ENCODE results near the gene FOXP1.
"Not testable (repeated sequence)": the region's sequence is repeated elsewhere in the genome, so short reads cannot be mapped to it uniquely, and the experiment has no call there.

Gene FOXP1

GRCh38 chr3:71016178-71016845, 567.2 kb downstream of the FOXP1 start:
- TF ChIP-seq ESRRG (CRISPR knock-in tag; IDR thresholded peaks at IDR 0.05) (no peak), ZC3H10 (CRISPR knock-in tag; IDR thresholded peaks at IDR 0.05) (no peak), ARNTL (CRISPR knock-in tag; IDR thresholded peaks at IDR 0.05; ENCODE audit: borderline replicate concordance, low read depth) (no peak), BACH2 (CRISPR knock-in tag; IDR thresholded peaks at IDR 0.05; ENCODE audit: borderline replicate concordance) (no peak), ISL1 (CRISPR knock-in tag; IDR thresholded peaks at IDR 0.05) (no peak), POU6F1 (CRISPR knock-in tag; IDR thresholded peaks at IDR 0.05; ENCODE audit: borderline replicate concordance, low read depth) (no peak), SNAI2 (CRISPR knock-in tag; IDR thresholded peaks at IDR 0.05) (no peak), TCF4 (CRISPR knock-in tag; IDR thresholded peaks at IDR 0.05; ENCODE audit: borderline replicate concordance) (no peak), CSRNP3 (CRISPR knock-in tag; IDR thresholded peaks at IDR 0.05) (no peak), CREB5 (CRISPR knock-in tag; IDR thresholded peaks at IDR 0.05; ENCODE audit: low read depth) (no peak), PPARA (CRISPR knock-in tag; IDR thresholded peaks at IDR 0.05; ENCODE audit: borderline replicate concordance) (no peak), OSR1 (CRISPR knock-in tag; IDR thresholded peaks at IDR 0.05) (no peak), TSHZ2 (CRISPR knock-in tag; IDR thresholded peaks at IDR 0.05) (no peak)
- no peak for ATAC-seq

GRCh38 chr3:71014616-71015015, 568.9 kb downstream of the FOXP1 start:
- not testable (repeated sequence) for ATAC-seq

- ATAC-seq = no peak
- TF ChIP-seq GLIS3 (CRISPR knock-in tag; IDR thresholded peaks at IDR 0.05) (no peak), ARNTL (CRISPR knock-in tag; IDR thresholded peaks at IDR 0.05; ENCODE audit: borderline replicate concordance, low read depth) (no peak), RARB (CRISPR knock-in tag; IDR thresholded peaks at IDR 0.05) (no peak), ZFP3 (CRISPR knock-in tag; IDR thresholded peaks at IDR 0.05) (no peak), OSR1 (CRISPR knock-in tag; IDR thresholded peaks at IDR 0.05) (no peak)
These were observed 570.6 kb downstream of the FOXP1 start for GRCh38 chr3:71012971-71013370.

- ATAC-seq = no peak
- TF ChIP-seq ISL1 (CRISPR knock-in tag; IDR thresholded peaks at IDR 0.05) = no peak
- TF ChIP-seq TSHZ2 (CRISPR knock-in tag; IDR thresholded peaks at IDR 0.05) = no peak
- no peak for TF ChIP-seq POU6F1 (CRISPR knock-in tag; IDR thresholded peaks at IDR 0.05; ENCODE audit: borderline replicate concordance, low read depth)
- TF ChIP-seq RARB (CRISPR knock-in tag; IDR thresholded peaks at IDR 0.05) = no peak
- no peak for TF ChIP-seq PATZ1 (CRISPR knock-in tag; IDR thresholded peaks at IDR 0.05; ENCODE audit: borderline replicate concordance)
- TF ChIP-seq ZNF70 (CRISPR knock-in tag; IDR thresholded peaks at IDR 0.05) = no peak
- TF ChIP-seq TCF4 (CRISPR knock-in tag; IDR thresholded peaks at IDR 0.05; ENCODE audit: borderline replicate concordance) = no peak
- no peak for TF ChIP-seq OSR1 (CRISPR knock-in tag; IDR thresholded peaks at IDR 0.05)
- TF ChIP-seq TOX (CRISPR knock-in tag; IDR thresholded peaks at IDR 0.05; ENCODE audit: borderline replicate concordance) = no peak
- no peak for TF ChIP-seq ZNF565 (CRISPR knock-in tag; conservative IDR thresholded peaks at IDR 0.05; ENCODE audit: low read depth)
These were observed 571.8 kb downstream of the FOXP1 start for GRCh38 chr3:71011565-71012287.

All from SK-N-SH treated with all-trans-retinoic acid at 6 μM for 48 hours (cell line).